Small intestine (tissue), 7 donors: ENCODE measurements around the gene SRR. TPM values are rescaled to one million over a fixed set of nuclear protein-coding genes. Genes with fewer than 3 reads are reported as not detected.

Experiments
- DNase-seq, 2 donors: peaks; one replicate each; pipeline versions ENCODE4 v3.0.0 to v3.0.0-alpha.2; 2013
- FAIRE-seq: peaks from 2 replicates; lab custom pipeline; 2012; peaks lifted over from hg19 to GRCh38; lab: Jason Lieb, UNC
- H3K27ac ChIP-seq, 3 donors: one replicate each; pipeline ENCODE4 v1.5.1; 2013; ENCODE audit warnings: low read length in 2 of 3, mild to moderate bottlenecking in 2 of 3, control low read depth in 1 of 3, inconsistent platforms in 1 of 3, low read depth in 1 of 3, moderate library complexity in 1 of 3
- H3K27me3 ChIP-seq, 3 donors: one replicate each; pipeline ENCODE4 v1.6.1; 2013; ENCODE audit warnings: low read length in 3 of 3, inconsistent platforms in 1 of 3; ENCODE audit not compliant: control insufficient read depth in 3 of 3, insufficient read depth in 3 of 3
- H3K36me3 ChIP-seq, 3 donors: one replicate each; pipeline ENCODE4 v1.6.1; 2013; ENCODE audit warnings: low read length in 3 of 3, inconsistent platforms in 1 of 3, low read depth in 1 of 3, mild to moderate bottlenecking in 1 of 3, moderate library complexity in 1 of 3; ENCODE audit not compliant: control insufficient read depth in 3 of 3, insufficient read depth in 2 of 3
- H3K4me1 ChIP-seq, 3 donors: one replicate each; pipeline ENCODE4 v1.6.1; 2013; ENCODE audit warnings: low read length in 2 of 3, inconsistent platforms in 1 of 3, low read depth in 1 of 3, mild to moderate bottlenecking in 1 of 3, moderate library complexity in 1 of 3; ENCODE audit not compliant: control insufficient read depth in 3 of 3, insufficient read depth in 2 of 3
- H3K4me3 ChIP-seq, 3 donors: one replicate each; pipeline ENCODE4 v1.5.1; 2013; ENCODE audit warnings: low read length in 3 of 3, control low read depth in 1 of 3, inconsistent platforms in 1 of 3, low read depth in 1 of 3, mild to moderate bottlenecking in 1 of 3, moderate library complexity in 1 of 3
- H3K9me3 ChIP-seq, 2 donors: one replicate each; pipeline ENCODE4 v1.6.1; 2013; ENCODE audit warnings: low read depth in 1 of 2, low read length in 1 of 2; ENCODE audit not compliant: control insufficient read depth in 2 of 2, insufficient read depth in 1 of 2
- WGBS, 3 donors: extraction: QIAGEN DNeasy Blood & Tissue Kit; methylation state at CpG; one replicate each; pipeline ENCODE4 v1.1.7; 2013; 5-methylcytosine and 5-hydroxymethylcytosine counted together
- polyA plus RNA-seq, 4 donors: library from polyadenylated mRNA; stranded (reverse) in 3 of 4; unstranded in 1 of 4; fragments of 200-250 nt in 3 of 4; fragments of 120-200 nt in 1 of 4; gene quantifications; one replicate each; pipeline versions ENCODE4 v1.2.1 to v1.2.3, GENCODE V29; 2013
- donor health status: healthy with polysubstance abuse.
- donor health status: control.
- donor health status: control.
- donor health status: Bipolar disorder and iron deficiency.
- donor health status: healthy.

The SRR gene
- polyA plus RNA-seq, 4 donors, result 2.2 to 8.3 (median 4.7) TPM

DNA sequence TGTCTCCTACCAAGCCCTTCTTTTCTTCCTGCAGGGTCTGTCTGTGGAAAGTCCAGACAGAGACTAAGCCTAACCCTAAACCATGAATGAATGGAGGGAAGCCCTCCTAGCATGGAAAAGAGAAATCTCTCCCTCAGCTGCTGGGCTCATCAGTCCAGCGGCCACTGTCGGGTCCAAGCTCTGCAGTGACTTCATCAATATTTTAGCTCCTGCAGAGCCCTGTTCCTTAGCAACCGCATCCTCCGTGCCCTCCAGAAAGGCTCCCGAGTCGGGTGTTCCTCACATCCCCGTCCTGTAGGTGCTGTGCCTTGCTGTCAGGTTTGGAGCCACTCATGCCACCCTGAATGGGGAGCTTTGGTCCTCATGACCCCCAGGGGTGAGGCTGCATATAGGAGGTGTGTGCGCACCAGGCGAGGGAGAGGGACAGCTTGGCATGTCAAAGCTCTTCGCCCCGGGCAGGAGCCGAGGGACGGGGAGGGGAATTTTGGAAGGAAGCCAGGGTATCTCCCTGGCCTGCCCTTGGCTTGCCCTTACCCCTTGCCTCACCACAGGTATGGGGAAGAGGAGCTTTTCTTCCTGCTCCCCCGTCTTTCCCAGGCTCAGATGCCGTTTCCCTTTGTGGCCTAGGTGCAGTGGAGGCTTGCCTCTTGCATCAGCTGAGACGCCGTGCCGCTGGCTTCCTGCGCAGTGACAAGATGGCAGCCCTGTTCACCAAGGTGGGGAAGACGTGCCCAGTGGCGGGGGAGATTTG, 57.4 kb downstream of the SRR start:
- DNase-seq (no peak), FAIRE-seq (no peak)
- Histone ChIP-seq H3K27ac (no peak overlapping the region), H3K9me3 (no peaks in the 10 kb centered on the region), H3K4me3 (no peak overlapping the region), H3K27me3 (no peaks in the 10 kb centered on the region), H3K36me3 (peaks cover 2 to 71% (median 2%) of the 10 kb centered on the region in 3 donors), H3K4me1 (peaks cover 0 to 9% (median 2%) of the 10 kb centered on the region in 3 donors)
- 65 to 79% (median 76%) methylated on average over 14 to 21 of the region's 21 CpGs for WGBS, 3 donors

DNA sequence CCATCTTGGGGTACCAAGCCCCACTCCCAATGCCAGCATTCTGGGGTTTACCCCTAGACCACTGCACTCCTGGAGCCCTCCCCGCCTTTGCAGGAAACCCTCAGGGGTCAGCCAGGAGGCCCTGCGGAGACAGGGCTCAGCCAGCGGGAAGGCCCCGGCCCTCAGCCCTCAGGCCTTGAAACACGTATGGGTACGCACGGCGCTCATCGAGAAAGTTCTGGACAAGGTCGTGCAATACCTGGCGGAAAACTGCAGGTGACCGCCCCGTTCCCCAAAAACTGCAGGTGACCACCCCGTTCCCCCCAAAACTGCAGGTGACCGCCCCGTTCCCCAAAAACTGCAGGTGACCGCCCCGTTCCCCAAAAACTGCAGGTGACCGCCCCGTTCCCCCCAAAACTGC, 58.3 kb downstream of the SRR start:
- FAIRE-seq (no peak), DNase-seq (no peak)
- no peaks in the 10 kb centered on the region for H3K27me3 ChIP-seq
- H3K4me1 ChIP-seq, result peaks cover 0 to 9% (median 2%) of the 10 kb centered on the region in 3 donors
- no peak overlapping the region for H3K4me3 ChIP-seq
- H3K27ac ChIP-seq, result no peak overlapping the region
- peaks cover 2 to 77% (median 2%) of the 10 kb centered on the region in 3 donors for H3K36me3 ChIP-seq
- H3K9me3 ChIP-seq, result no peaks in the 10 kb centered on the region
- 97 to 98% (median 98%) methylated on average over 20 of the region's 20 CpGs for WGBS, 3 donors

DNA sequence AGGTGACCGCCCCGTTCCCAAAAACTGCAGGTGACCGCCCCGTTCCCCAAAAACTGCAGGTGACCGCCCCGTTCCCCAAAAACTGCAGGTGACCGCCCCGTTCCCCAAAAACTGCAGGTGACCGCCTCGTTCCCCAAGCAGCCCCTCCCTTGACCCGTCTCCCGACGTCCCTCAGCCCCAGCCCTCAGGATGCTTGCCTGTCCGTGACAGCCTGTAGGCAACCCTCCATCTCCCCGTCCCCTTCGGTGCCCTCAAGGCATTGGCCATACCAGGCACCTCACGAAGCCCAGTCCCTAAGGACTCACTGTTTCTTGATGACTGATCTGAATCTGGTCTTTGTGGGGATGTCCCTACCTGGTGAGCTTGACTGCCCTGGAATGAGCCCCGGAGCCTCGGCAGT, 58.7 kb downstream of the SRR start:
- H3K27ac ChIP-seq, result no peak overlapping the region
- H3K9me3 ChIP-seq, result no peaks in the 10 kb centered on the region
- peaks cover 2 to 77% (median 2%) of the 10 kb centered on the region in 3 donors for H3K36me3 ChIP-seq
- WGBS, 3 donors, result 91 to 95% (median 94%) methylated on average over 19 of the region's 19 CpGs
- FAIRE-seq, result no peak
- no peaks in the 10 kb centered on the region for H3K27me3 ChIP-seq
- no peak overlapping the region for H3K4me3 ChIP-seq
- no peak for DNase-seq
- H3K4me1 ChIP-seq, result peaks cover 0 to 9% (median 2%) of the 10 kb centered on the region in 3 donors

DNA sequence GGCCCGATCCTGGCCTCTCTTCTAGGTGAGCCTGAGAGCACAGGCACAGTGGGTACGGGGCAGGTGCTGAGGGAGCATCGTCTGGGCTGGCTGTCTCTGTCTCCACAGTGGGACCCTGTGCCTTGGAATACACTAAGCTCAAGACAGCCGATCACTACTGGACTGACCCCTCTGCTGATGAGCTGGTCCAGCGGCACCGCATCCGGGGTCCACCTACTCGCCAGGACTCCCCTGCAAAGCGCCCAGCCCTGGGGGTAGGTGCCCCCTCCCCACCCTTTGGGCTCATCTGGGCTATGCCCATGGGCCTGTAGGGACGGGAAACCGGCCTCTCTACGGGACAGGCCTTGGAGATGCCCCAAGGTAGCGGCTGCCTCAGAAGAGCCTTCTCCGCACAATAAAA, 59.1 kb downstream of the SRR start:
- 96 to 99% (median 98%) methylated on average over 10 to 14 of the region's 14 CpGs for WGBS, 3 donors
- no peak for FAIRE-seq
- peaks cover 2 to 79% (median 2%) of the 10 kb centered on the region in 3 donors for H3K36me3 ChIP-seq
- no peaks in the 10 kb centered on the region for H3K27me3 ChIP-seq
- H3K4me1 ChIP-seq, result peaks cover 0 to 9% (median 2%) of the 10 kb centered on the region in 3 donors
- no peak for DNase-seq
- no peaks in the 10 kb centered on the region for H3K9me3 ChIP-seq
- no peak overlapping the region for H3K4me3 ChIP-seq
- no peak overlapping the region for H3K27ac ChIP-seq

DNA sequence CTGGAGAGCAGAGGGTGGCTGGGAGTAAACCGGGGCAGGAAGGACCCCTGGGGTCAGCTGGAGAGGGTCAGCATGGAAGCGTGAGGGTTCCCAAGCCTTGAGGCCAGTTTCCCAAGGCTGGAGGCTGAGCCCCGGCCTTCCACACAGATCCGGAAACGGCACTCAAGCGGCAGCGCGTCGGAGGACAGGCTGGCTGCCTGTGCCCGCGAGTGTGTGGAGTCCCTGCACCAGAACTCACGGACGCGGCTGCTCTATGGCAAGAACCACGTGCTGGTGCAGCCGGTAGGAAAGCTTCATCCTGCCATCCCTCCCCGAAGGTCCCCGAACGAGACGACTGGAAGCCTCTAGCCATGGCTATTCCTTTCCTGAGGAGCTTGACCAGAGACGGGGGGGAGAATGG, 59.6 kb downstream of the SRR start:
- H3K4me1 ChIP-seq, result peaks cover 0 to 9% (median 2%) of the 10 kb centered on the region in 3 donors
- no peak overlapping the region for H3K27ac ChIP-seq
- no peaks in the 10 kb centered on the region for H3K9me3 ChIP-seq
- DNase-seq (no peak), FAIRE-seq (no peak)
- H3K4me3 ChIP-seq, result no peak overlapping the region
- H3K27me3 ChIP-seq, result no peaks in the 10 kb centered on the region
- WGBS, 3 donors, result 95 to 98% (median 96%) methylated on average over 21 of the region's 21 CpGs
- H3K36me3 ChIP-seq, result peaks cover 2 to 79% (median 2%) of the 10 kb centered on the region in 3 donors

DNA sequence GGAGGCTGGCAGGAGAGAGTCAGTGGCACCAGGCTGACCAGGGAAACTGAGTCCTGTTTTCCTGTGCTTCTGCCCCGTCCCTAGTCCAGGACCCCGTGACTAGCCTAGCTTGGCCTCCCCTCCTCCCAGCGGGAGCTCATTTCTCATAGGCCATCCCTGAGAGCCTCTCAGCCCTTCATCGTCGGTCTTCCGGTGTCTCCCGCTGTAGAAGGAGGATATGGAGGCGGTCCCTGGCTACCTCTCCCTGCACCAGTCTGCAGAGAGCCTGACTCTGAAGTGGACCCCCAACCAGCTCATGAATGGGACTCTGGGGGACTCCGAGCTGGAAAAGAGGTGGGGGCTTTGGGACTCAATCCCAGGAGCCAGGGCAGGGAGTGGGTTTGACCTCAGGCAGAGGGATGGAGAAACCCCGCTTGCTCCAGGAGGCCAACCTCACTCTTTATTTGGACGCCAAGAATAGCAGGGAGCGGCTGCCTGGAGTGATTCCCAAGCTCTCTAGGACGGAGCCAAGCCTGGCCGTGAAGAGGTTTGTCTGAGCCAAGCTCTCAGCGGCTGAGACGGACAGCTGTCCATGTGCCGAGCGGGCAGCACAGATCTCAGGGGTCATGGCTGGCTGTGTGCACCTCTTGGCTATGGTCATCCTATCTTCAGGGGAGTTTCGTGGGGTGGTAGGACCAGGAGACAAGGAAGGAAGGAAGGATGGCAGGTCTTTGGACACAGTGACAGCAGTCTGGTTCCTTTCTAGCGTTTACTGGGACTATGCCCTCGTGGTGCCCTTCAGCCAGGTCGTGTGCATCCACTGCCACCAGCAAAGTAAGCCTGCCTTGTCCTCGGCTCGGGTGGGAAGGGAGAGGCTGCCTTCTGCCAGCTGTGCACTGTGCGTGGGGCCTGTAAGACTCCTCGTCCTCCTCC, 60.4 kb downstream of the SRR start:
- FAIRE-seq, result no peak
- H3K4me1 ChIP-seq, result peaks cover 0 to 7% (median 2%) of the 10 kb centered on the region in 3 donors
- H3K4me3 ChIP-seq, result no peak overlapping the region
- H3K36me3 ChIP-seq, result peaks cover 2 to 83% (median 2%) of the 10 kb centered on the region in 3 donors
- H3K9me3 ChIP-seq, result no peaks in the 10 kb centered on the region
- no peak for DNase-seq
- WGBS, 3 donors, result 75 to 92% (median 87%) methylated on average over 24 to 26 of the region's 26 CpGs
- no peaks in the 10 kb centered on the region for H3K27me3 ChIP-seq
- H3K27ac ChIP-seq, result no peak overlapping the region

DNA sequence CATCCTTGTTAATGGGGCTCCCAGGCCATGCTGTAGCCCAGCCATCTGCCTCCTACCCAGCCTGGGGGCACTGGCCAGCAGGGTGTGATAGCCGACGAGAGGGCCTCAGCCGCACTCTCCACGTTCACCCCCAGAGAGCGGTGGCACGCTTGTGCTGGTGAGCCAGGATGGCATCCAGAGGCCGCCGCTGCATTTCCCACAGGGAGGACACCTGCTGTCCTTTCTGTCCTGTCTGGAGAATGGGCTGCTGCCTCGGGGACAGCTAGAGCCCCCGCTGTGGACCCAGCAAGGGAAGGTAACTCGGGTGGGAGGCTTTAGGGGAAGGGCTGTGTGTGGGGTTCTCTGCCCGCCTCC, 61.0 kb downstream of the SRR start:
- H3K4me1 ChIP-seq, result peaks cover 0 to 1% (median under 1%) of the 10 kb centered on the region in 3 donors
- H3K27me3 ChIP-seq, result no peaks in the 10 kb centered on the region
- DNase-seq (no peak), FAIRE-seq (no peak)
- H3K36me3 ChIP-seq, result peaks cover 2 to 85% (median 2%) of the 10 kb centered on the region in 3 donors
- WGBS, 3 donors, result 90 to 94% (median 90%) methylated on average over 12 of the region's 12 CpGs
- no peak overlapping the region for H3K4me3 ChIP-seq
- H3K9me3 ChIP-seq, result no peaks in the 10 kb centered on the region
- no peak overlapping the region for H3K27ac ChIP-seq

DNA sequence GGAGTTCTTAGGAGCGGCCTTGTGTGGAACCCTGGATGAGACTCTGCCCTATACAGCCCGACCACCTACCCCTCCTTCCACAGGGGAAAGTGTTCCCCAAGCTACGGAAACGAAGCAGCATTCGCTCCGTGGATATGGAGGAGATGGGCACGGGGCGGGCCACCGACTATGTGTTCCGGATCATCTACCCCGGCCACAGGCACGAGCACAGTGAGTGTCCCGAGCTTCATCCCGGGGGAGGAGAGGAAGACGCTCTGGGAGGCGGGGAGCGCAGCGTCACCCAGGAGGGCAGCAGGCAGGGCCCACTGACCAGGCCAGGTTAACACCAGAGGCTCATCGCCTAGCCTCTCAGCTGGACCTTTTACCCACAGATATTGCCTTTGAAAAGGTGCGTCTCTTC, 61.4 kb downstream of the SRR start:
- 93 to 96% (median 93%) methylated on average over 20 of the region's 20 CpGs for WGBS, 3 donors
- no peak overlapping the region for H3K27ac ChIP-seq
- no peaks in the 10 kb centered on the region for H3K4me1 ChIP-seq
- H3K4me3 ChIP-seq, result no peak overlapping the region
- H3K27me3 ChIP-seq, result no peaks in the 10 kb centered on the region
- no peak for FAIRE-seq
- no peak for DNase-seq
- no peaks in the 10 kb centered on the region for H3K9me3 ChIP-seq
- peaks cover 2 to 87% (median 2%) of the 10 kb centered on the region in 3 donors for H3K36me3 ChIP-seq
